NAMALWA (cell line): ENCODE results near the gene JAZF1.

ENCODE experiments used
- DNase-seq: peaks from one replicate; pipeline ENCODE4 v3.0.0-alpha.2; 2015; ENCODE audit warnings: low spot score

The JAZF1 gene

GRCh38 chr7:28075674-28076358 is 104.8 kb downstream of the JAZF1 start:
- DNase-seq, result no peak

- DNase-seq, result no peak
Observed at GRCh38 chr7:28072876-28073514, 107.6 kb downstream of the JAZF1 start.

GRCh38 chr7:28071570-28071969 is 109.0 kb downstream of the JAZF1 start:
- no peak for DNase-seq

- DNase-seq, result no peak
Observed at GRCh38 chr7:28070297-28071055, 110.1 kb downstream of the JAZF1 start.

- DNase-seq, result no peak
Observed at GRCh38 chr7:28069807-28070206, 110.8 kb downstream of the JAZF1 start.

- no peak for DNase-seq
Observed at GRCh38 chr7:28069388-28069787, 111.2 kb downstream of the JAZF1 start.

GRCh38 chr7:28068811-28069216 is 111.8 kb downstream of the JAZF1 start:
- DNase-seq, result no peak

GRCh38 chr7:28067171-28067570 is 113.4 kb downstream of the JAZF1 start:
- no peak for DNase-seq

GRCh38 chr7:28065721-28066285 is 114.8 kb downstream of the JAZF1 start:
- no peak for DNase-seq

GRCh38 chr7:28065308-28065707 is 115.3 kb downstream of the JAZF1 start:
- DNase-seq, result no peak

GRCh38 chr7:28064437-28064836 is 116.2 kb downstream of the JAZF1 start:
- DNase-seq, result no peak

GRCh38 chr7:28062197-28062991 is 118.2 kb downstream of the JAZF1 start:
- peak; percentile 89 for DNase-seq

- DNase-seq, result no peak
Observed at GRCh38 chr7:28061824-28062196, 118.8 kb downstream of the JAZF1 start.

- DNase-seq, result no peak
Observed at GRCh38 chr7:28060371-28060950, 120.1 kb downstream of the JAZF1 start.

GRCh38 chr7:28055161-28055544 is 125.4 kb downstream of the JAZF1 start:
- DNase-seq, result no peak

GRCh38 chr7:28054531-28055160 is 125.9 kb downstream of the JAZF1 start:
- no peak for DNase-seq

- DNase-seq, result no peak
Observed at GRCh38 chr7:28052933-28053332, 127.7 kb downstream of the JAZF1 start.

GRCh38 chr7:28048694-28049093 is 131.9 kb downstream of the JAZF1 start:
- no peak for DNase-seq

GRCh38 chr7:28046035-28046434 is 134.6 kb downstream of the JAZF1 start:
- DNase-seq, result no peak

GRCh38 chr7:28045592-28045991 is 135.0 kb downstream of the JAZF1 start:
- DNase-seq, result no peak

GRCh38 chr7:28044825-28045224 is 135.8 kb downstream of the JAZF1 start:
- no peak for DNase-seq
